B cell (primary cell): Measurements from ENCODE around the gene FAM117B. TPM values are rescaled to one million over a fixed set of nuclear protein-coding genes. Genes with fewer than 3 reads are reported as not detected.
"Not testable (repeated sequence)": the region's sequence is repeated elsewhere in the genome, so short reads cannot be mapped to it uniquely, and the experiment has no call there.

ENCODE experiments used
- ATAC-seq: fragments of 200-7000 bp; cut with Tn5 transposase; one replicate; pipeline ENCODE4 v1.10.0; 2021; ENCODE audit warnings: low read depth, mild to moderate bottlenecking, moderate number of reproducible peaks, moderate library complexity
- CTCF ChIA-PET: fragments of 350-600 bp; sonication (Branson Sonifier 250); formaldehyde crosslinking; loops from one replicate; lab custom pipeline; 2021; ENCODE audit warnings: antibody characterized with exemption, inconsistent platforms; lab: Charles Lee
- POLR2A ChIA-PET: fragments of 350-600 bp; sonication (Branson Sonifier 250); formaldehyde crosslinking; loops from one replicate; lab custom pipeline; 2021; ENCODE audit warnings: antibody characterized with exemption; lab: Charles Lee
- DNase-seq: peaks from one replicate; pipeline ENCODE4 v3.0.0; 2013
- H2AFZ ChIP-seq: 2 replicates; pipeline ENCODE4 v1.6.1; 2012; ENCODE audit warnings: mild to moderate bottlenecking, low read depth, low read length; ENCODE audit not compliant: insufficient read depth, poor library complexity, severe bottlenecking
- H3K27ac ChIP-seq, 2 donors: 1 replicate in 1 of 2; 2 replicates in 1 of 2; pipeline ENCODE4 v1.5.1; 2012 to 2013; ENCODE audit warnings: low read length in 2 of 2, mild to moderate bottlenecking in 2 of 2, moderate library complexity in 1 of 2
- H3K27me3 ChIP-seq, 4 experiments: fragments of 200-600 bp in 1 of 4; sonication (generic) in 1 of 4; replicated peaks in 1 of 4; 1 replicate in 2 of 4; 2 replicates in 2 of 4; pipeline versions ENCODE4 v1.6.1 to v1.7.0; 2013 to 2016; ENCODE audit warnings: low read length in 3 of 4, mild to moderate bottlenecking in 2 of 4, mixed read lengths in 1 of 4, moderate library complexity in 1 of 4; ENCODE audit not compliant: insufficient read depth in 4 of 4, control insufficient read depth in 3 of 4; ENCODE audit errors: control extremely low read depth in 1 of 4
- H3K36me3 ChIP-seq, 2 experiments: replicated peaks in 1 of 2; 1 replicate in 1 of 2; 2 replicates in 1 of 2; pipeline versions ENCODE4 v1.6.1 to v1.7.1; 2013; ENCODE audit warnings: low read length in 1 of 2; ENCODE audit not compliant: insufficient read depth in 2 of 2, control insufficient read depth in 1 of 2; ENCODE audit errors: control extremely low read depth in 1 of 2, extremely low read depth in 1 of 2
- H3K4me1 ChIP-seq, 2 donors: fragments of 200-600 bp in 1 of 2; sonication (generic) in 1 of 2; 1 replicate in 1 of 2; 2 replicates in 1 of 2; pipeline versions ENCODE4 v1.5.1 to v1.6.1; 2013 to 2017; ENCODE audit warnings: low read length in 2 of 2; ENCODE audit not compliant: control insufficient read depth in 2 of 2, insufficient read depth in 2 of 2
- H3K4me2 ChIP-seq: replicated peaks from 2 replicates; pipeline ENCODE3; 2012; ENCODE audit warnings: mild to moderate bottlenecking, low read depth, low read length; ENCODE audit not compliant: poor library complexity, severe bottlenecking
- H3K4me3 ChIP-seq, 5 experiments: fragments of 200-600 bp in 1 of 5; sonication (generic) in 1 of 5; 1 replicate in 3 of 5; 2 replicates in 2 of 5; pipeline versions ENCODE4 v1.5.1 to v1.7.0; 2011 to 2016; ENCODE audit warnings: low read length in 4 of 5, mild to moderate bottlenecking in 4 of 5, low read depth in 2 of 5, control low read depth in 1 of 5, moderate library complexity in 1 of 5; ENCODE audit not compliant: insufficient read depth in 1 of 5; ENCODE audit errors: control extremely low read depth in 1 of 5, extremely low read depth in 1 of 5
- H3K79me2 ChIP-seq: fragments of 200-600 bp; sonication (generic); one replicate; pipeline ENCODE4 v1.6.0; 2016; ENCODE audit warnings: low read length; ENCODE audit not compliant: control insufficient read depth, insufficient read depth
- H3K9ac ChIP-seq: fragments of 200-600 bp; sonication (generic); 2 replicates; pipeline ENCODE4 v1.6.1; 2017; ENCODE audit warnings: mild to moderate bottlenecking, low read length, moderate library complexity
- H3K9me3 ChIP-seq, 3 donors: one replicate each; pipeline versions ENCODE4 v1.6.1 to v1.7.1; 2013; ENCODE audit warnings: low read length in 2 of 3; ENCODE audit not compliant: control insufficient read depth in 2 of 3, insufficient read depth in 1 of 3; ENCODE audit errors: control extremely low read depth in 1 of 3
- H4K20me1 ChIP-seq: 2 replicates; pipeline ENCODE4 v1.6.0; 2012; ENCODE audit warnings: mild to moderate bottlenecking, low read length; ENCODE audit not compliant: insufficient read depth, control insufficient read depth, poor library complexity, severe bottlenecking
- H3K27ac Mint-ChIP-seq: one replicate; pipeline ENCODE4 v1.8.0; 2021; ENCODE audit warnings: mixed read lengths
- H3K27me3 Mint-ChIP-seq: one replicate; pipeline ENCODE4 v1.8.0; 2021; ENCODE audit warnings: mixed read lengths
- H3K4me1 Mint-ChIP-seq: one replicate; pipeline ENCODE4 v1.8.0; 2021; ENCODE audit warnings: mixed read lengths
- H3K4me3 Mint-ChIP-seq: one replicate; pipeline ENCODE4 v1.8.0; 2021; ENCODE audit warnings: mixed read lengths
- H3K9me3 Mint-ChIP-seq: one replicate; pipeline ENCODE4 v1.8.0; 2022; ENCODE audit warnings: mixed read lengths; ENCODE audit not compliant: insufficient read depth
- CTCF ChIP-seq: fragments of 200-600 bp; IDR thresholded peaks from one replicate; pipeline ENCODE4 v1.8.0; 2022; ENCODE audit warnings: antibody characterized with exemption, mild to moderate bottlenecking
- EZH2 ChIP-seq: IDR thresholded peaks from 2 replicates; pipeline ENCODE4 v1.6.1; 2012; ENCODE audit warnings: borderline replicate concordance, low read depth, mild to moderate bottlenecking, moderate library complexity, low read length; ENCODE audit not compliant: insufficient read depth, poor library complexity, severe bottlenecking
- WGBS: methylation state at CpG from one replicate; pipeline ENCODE4 v1.1.5; 2013; ENCODE audit warnings: missing lambda C conversion rate; ENCODE audit not compliant: insufficient coverage; 5-methylcytosine and 5-hydroxymethylcytosine counted together
- intact Hi-C: fragments of 100-400 bp; cut with micrococcal nuclease; formaldehyde crosslinking; loops from one replicate; pipeline ENCODE4 v1.10.0; 2022
- polyA plus RNA-seq: library from polyadenylated mRNA; depleted of rRNA; stranded (reverse); fragments of >200 nt; gene quantifications from 2 replicates; pipeline ENCODE4 v1.2.3, GENCODE V29; 2012
- total RNA-seq, 2 donors: library from RNA; stranded (reverse); fragments of 120-200 nt in 1 of 2; gene quantifications; 1 replicate in 1 of 2; 2 replicates in 1 of 2; pipeline versions ENCODE4 v1.2.3 to v1.2.4, GENCODE V29; 2013 to 2022

FAM117B gene
- total and polyA plus RNA-seq, 2 donors (not counting 1 experiment from before 2014, with no cell fraction given): 11.5 to 50.1 TPM

- H3K4me3 Mint-ChIP-seq, H3K27me3 Mint-ChIP-seq, H2AFZ ChIP-seq, H3K27me3 ChIP-seq, CTCF ChIA-PET, POLR2A ChIA-PET, H4K20me1 ChIP-seq, H3K4me2 ChIP-seq, H3K27ac ChIP-seq, H3K4me3 ChIP-seq, H3K36me3 ChIP-seq, H3K27ac Mint-ChIP-seq, H3K4me1 ChIP-seq, H3K9me3 Mint-ChIP-seq, ATAC-seq, H3K9ac ChIP-seq, H3K4me1 Mint-ChIP-seq, DNase-seq, H3K9me3 ChIP-seq, H3K79me2 ChIP-seq, intact Hi-C loops: not testable (repeated sequence)
- WGBS: 86% methylated on average over 1 of the region's 1 CpG
These were observed 172.8 kb downstream of the FAM117B start for GRCh38 chr2:202807431-202808138.

- no peaks in the 10 kb centered on the region for H3K4me1 ChIP-seq
- ATAC-seq (no peak), DNase-seq (no peak)
- no peaks in the 10 kb centered on the region for H3K27me3 ChIP-seq
- Mint-ChIP-seq H3K27me3 (no peaks in the 10 kb centered on the region), H3K4me3 (no peak overlapping the region), H3K27ac (no peak overlapping the region), H3K4me1 (no peaks in the 10 kb centered on the region), H3K9me3 (no peaks in the 10 kb centered on the region)
- H3K9me3 ChIP-seq: peaks cover 0 to 8% (median 0%) of the 10 kb centered on the region in 3 donors
- ChIA-PET POLR2A (no interaction called here), CTCF (no interaction called here)
- no peak overlapping the region for H3K27ac ChIP-seq
- intact Hi-C loops: no loop called here
- H4K20me1 ChIP-seq: no peaks in the 10 kb centered on the region
- H3K4me2 ChIP-seq: no peak overlapping the region
- TF ChIP-seq CTCF: no peak
- no peak for TF ChIP-seq EZH2
- H2AFZ ChIP-seq: no peak overlapping the region
- no peaks in the 10 kb centered on the region for H3K79me2 ChIP-seq
- no peak overlapping the region for H3K9ac ChIP-seq
- WGBS: 100% methylated on average over 1 of the region's 3 CpGs
- peaks cover 0 to 9% of the 10 kb centered on the region in 2 experiments for H3K36me3 ChIP-seq
- H3K4me3 ChIP-seq: no peak overlapping the region
These were observed 174.0 kb downstream of the FAM117B start for GRCh38 chr2:202808754-202809153.
